Gastroesophageal sphincter (tissue), 4 donors: Measurements from ENCODE around the gene INA. TPM values are rescaled to one million over a fixed set of nuclear protein-coding genes. Genes with fewer than 3 reads are reported as not detected.
A peak's percentile ranks its signal among the peaks of the same experiment; 100 is the strongest.

Experiments
- ATAC-seq: fragments of 150-250 bp; one replicate; pipeline ENCODE4 v1.9.1; 2016; ENCODE audit warnings: mild to moderate bottlenecking, moderate library complexity
- H3K27ac ChIP-seq, 4 donors: fragments of 200-600 bp; sonication (generic) in 3 of 4; 1 replicate in 3 of 4; 2 replicates in 1 of 4; pipeline ENCODE4 v1.5.1; 2016 to 2019
- H3K27me3 ChIP-seq: fragments of 200-600 bp; sonication (generic); one replicate; pipeline ENCODE4 v1.5.1; 2019
- H3K36me3 ChIP-seq, 2 donors: fragments of 200-600 bp; sonication (generic); one replicate each; pipeline ENCODE4 v1.5.1; 2019; ENCODE audit warnings: control low read depth in 1 of 2
- H3K4me1 ChIP-seq, 3 donors: fragments of 200-600 bp; sonication (generic); 1 replicate in 2 of 3; 2 replicates in 1 of 3; pipeline ENCODE4 v1.5.1; 2016 to 2019; ENCODE audit warnings: control low read depth in 2 of 3
- H3K4me3 ChIP-seq, 2 donors: fragments of 200-600 bp; sonication (generic); one replicate each; pipeline ENCODE4 v1.5.1; 2019; ENCODE audit warnings: mild to moderate bottlenecking in 1 of 2, moderate library complexity in 1 of 2
- H3K9me3 ChIP-seq, 3 donors: fragments of 200-600 bp; sonication (generic); one replicate each; pipeline ENCODE4 v1.5.1; 2017 to 2019; ENCODE audit warnings: control low read depth in 2 of 3
- CTCF ChIP-seq, 4 experiments: fragments of 200-600 bp in 2 of 4; fragments of 450-650 bp in 2 of 4; sonication (generic) in 1 of 4; IDR thresholded peaks; one replicate each; pipeline ENCODE4 v1.5.1; 2017 to 2019; ENCODE audit warnings: antibody characterized with exemption in 4 of 4, mild to moderate bottlenecking in 2 of 4, moderate library complexity in 2 of 4
- EP300 ChIP-seq: sonication (generic); formaldehyde crosslinking; IDR thresholded peaks from one replicate; pipeline ENCODE4 v1.6.1; 2017; ENCODE audit warnings: antibody characterized with exemption, mild to moderate bottlenecking
- POLR2A ChIP-seq, 2 donors: fragments of 450-650 bp; IDR thresholded peaks; one replicate each; pipeline ENCODE4 v1.6.1; 2017; ENCODE audit warnings: antibody characterized with exemption in 2 of 2, mild to moderate bottlenecking in 2 of 2, moderate library complexity in 1 of 2
- POLR2AphosphoS5 ChIP-seq: sonication (generic); formaldehyde crosslinking; IDR thresholded peaks from one replicate; pipeline ENCODE4 v1.6.1; 2017; ENCODE audit warnings: antibody characterized with exemption
- WGBS, 2 donors: methylation state at CpG; one replicate each; pipeline ENCODE4 v1.1.5; 2018; ENCODE audit warnings: low coverage in 1 of 2; 5-methylcytosine and 5-hydroxymethylcytosine counted together
- total RNA-seq, 4 donors: library from RNA; depleted of rRNA; stranded (reverse); fragments of >200 nt; gene quantifications; one replicate each; pipeline ENCODE4 v1.1.0, GENCODE V29; 2016

The INA gene
- total RNA-seq, 4 donors from 2014 or later, result 0.31 to 1.8 (median 1.2) TPM

- H3K9me3 ChIP-seq, result peaks cover 0 to 9% (median 0%) of the 10 kb centered on the region in 3 donors
- peaks cover 69% of the 10 kb centered on the region for H3K27me3 ChIP-seq
- no peak for ATAC-seq
- H3K4me3 ChIP-seq, result peak overlapping the region in 1 of 2 donors; percentile 36
- H3K4me1 ChIP-seq, result peaks cover 0 to 27% (median 8%) of the 10 kb centered on the region in 3 donors
- TF ChIP-seq POLR2AphosphoS5 (no peak), POLR2A (IDR thresholded peaks at IDR 0.05) (no peak), CTCF (IDR thresholded peaks at IDR 0.05) (no peak), EP300 (no peak)
- 26 to 35% methylated on average over 3 to 7 of the region's 21 CpGs for WGBS, 2 donors
- no peaks in the 10 kb centered on the region for H3K36me3 ChIP-seq
- H3K27ac ChIP-seq, result no peak overlapping the region
Observed at GRCh38 chr10:103276251-103276895, 565 bp upstream of the INA start.

GRCh38 chr10:103277713-103278536, 987 bp downstream of the INA start:
- Histone ChIP-seq H3K9me3 (peaks cover 0 to 9% (median 0%) of the 10 kb centered on the region in 3 donors), H3K4me1 (peaks cover 0 to 24% (median 8%) of the 10 kb centered on the region in 3 donors), H3K4me3 (peak overlapping the region in 1 of 2 donors; percentile 36), H3K27ac (no peak overlapping the region), H3K27me3 (peaks cover 79% of the 10 kb centered on the region), H3K36me3 (no peaks in the 10 kb centered on the region)
- no peak for ATAC-seq
- TF ChIP-seq POLR2A (IDR thresholded peaks at IDR 0.05) (no peak), EP300 (no peak), CTCF (IDR thresholded peaks at IDR 0.05) (no peak), POLR2AphosphoS5 (no peak)
- 11 to 16% methylated on average over 6 to 10 of the region's 76 CpGs for WGBS, 2 donors

GRCh38 chr10:103278537-103278823, 1.5 kb downstream of the INA start:
- Histone ChIP-seq H3K27me3 (peaks cover 85% of the 10 kb centered on the region), H3K27ac (no peak overlapping the region), H3K4me3 (no peak overlapping the region), H3K36me3 (no peaks in the 10 kb centered on the region), H3K9me3 (peaks cover 0 to 9% (median 0%) of the 10 kb centered on the region in 3 donors), H3K4me1 (peaks cover 0 to 19% (median 8%) of the 10 kb centered on the region in 3 donors)
- ATAC-seq, result no peak
- WGBS, 2 donors, result 80% methylated on average over 1 of the region's 12 CpGs; no CpG with 5 or more reads in 1 of the 2 donors
- TF ChIP-seq EP300, result no peak
- TF ChIP-seq POLR2AphosphoS5, result no peak
- no peak for TF ChIP-seq CTCF (IDR thresholded peaks at IDR 0.05)
- TF ChIP-seq POLR2A (IDR thresholded peaks at IDR 0.05), result no peak

- Histone ChIP-seq H3K27ac (no peak overlapping the region), H3K4me3 (no peak overlapping the region), H3K9me3 (peaks cover 0 to 9% (median 0%) of the 10 kb centered on the region in 3 donors), H3K4me1 (peaks cover 0 to 19% (median 8%) of the 10 kb centered on the region in 3 donors), H3K27me3 (peaks cover 87% of the 10 kb centered on the region), H3K36me3 (no peaks in the 10 kb centered on the region)
- TF ChIP-seq CTCF (IDR thresholded peaks at IDR 0.05) (no peak), POLR2AphosphoS5 (no peak), POLR2A (IDR thresholded peaks at IDR 0.05) (no peak), EP300 (no peak)
- 0% methylated on average over 5 to 11 of the region's 11 CpGs for WGBS, 2 donors
- no peak for ATAC-seq
Observed at GRCh38 chr10:103278862-103279298, 1.9 kb downstream of the INA start.
